Panc1 (cell line): ENCODE results near the gene SH2D5. TPM values are rescaled to one million over a fixed set of nuclear protein-coding genes. Genes with fewer than 3 reads are reported as not detected.

ENCODE experiments used
- ATAC-seq: fragments of 200-7000 bp; cut with Tn5 transposase; 2 replicates; pipeline ENCODE4 v1.9.1; 2020; ENCODE audit warnings: mild to moderate bottlenecking, moderate library complexity
- BruUV-seq: library from RNA; stranded (reverse); fragments of 400-500 nt; replicated peaks from 2 replicates; lab custom pipeline; 2021; lab: Mats Ljungman, UMichigan
- CTCF ChIA-PET: fragments of 300-600 bp; sonication (Branson Sonifier 250); formaldehyde crosslinking; loops from one replicate; lab custom pipeline; 2022; ENCODE audit warnings: antibody characterized with exemption; lab: Charles Lee
- POLR2A ChIA-PET: fragments of 300-600 bp; sonication (Branson Sonifier 250); formaldehyde crosslinking; loops from one replicate; lab custom pipeline; 2022; ENCODE audit warnings: antibody characterized with exemption; lab: Charles Lee
- DNase-seq: peaks from one replicate; pipeline ENCODE4 v3.0.0-alpha.2; 2010; ENCODE audit warnings: low read depth, low spot score
- H3K27ac ChIP-seq: 2 replicates; pipeline ENCODE4 v1.5.1; 2011; ENCODE audit warnings: mild to moderate bottlenecking, low read length, inconsistent platforms
- H3K27me3 ChIP-seq: fragments of 200-500 bp; sonication (Bioruptor generic); 2 replicates; pipeline ENCODE4 v1.6.0; 2014; ENCODE audit warnings: low read length, inconsistent platforms; ENCODE audit not compliant: control insufficient read depth, insufficient read depth
- H3K36me3 ChIP-seq: fragments of 200-500 bp; sonication (Bioruptor generic); 2 replicates; pipeline ENCODE4 v1.5.1; 2014; ENCODE audit warnings: inconsistent platforms, mild to moderate bottlenecking, low read length, moderate library complexity; ENCODE audit not compliant: control insufficient read depth, insufficient read depth
- H3K4me1 ChIP-seq: 2 replicates; pipeline ENCODE4 v1.5.1; 2011; ENCODE audit warnings: inconsistent platforms, mild to moderate bottlenecking, low read length, moderate library complexity; ENCODE audit not compliant: control insufficient read depth, insufficient read depth
- H3K4me3 ChIP-seq, 2 experiments: 2 replicates each; pipeline ENCODE4 v1.5.1; 2011 to 2012; ENCODE audit warnings: low read depth in 2 of 2, low read length in 2 of 2, mild to moderate bottlenecking in 2 of 2, inconsistent platforms in 1 of 2, moderate library complexity in 1 of 2
- H3K9me3 ChIP-seq: fragments of 200-500 bp; sonication (Bioruptor generic); 2 replicates; pipeline ENCODE4 v1.5.1; 2014; ENCODE audit warnings: low read depth, mild to moderate bottlenecking, inconsistent platforms, low read length, moderate library complexity; ENCODE audit not compliant: control insufficient read depth, insufficient read depth
- CTCF ChIP-seq: fragments of 450-650 bp; IDR thresholded peaks from 2 replicates; pipeline ENCODE4 v1.5.1; 2017; ENCODE audit warnings: mild to moderate bottlenecking
- POLR2AphosphoS5 ChIP-seq: IDR thresholded peaks from 2 replicates; pipeline ENCODE4 v1.6.1; 2012; ENCODE audit warnings: mild to moderate bottlenecking, low read depth, low read length, moderate library complexity
- SIN3A ChIP-seq: IDR thresholded peaks from 2 replicates; pipeline ENCODE4 v1.6.1; 2012; ENCODE audit warnings: low read depth, mild to moderate bottlenecking, low read length, moderate library complexity, borderline replicate concordance; ENCODE audit not compliant: insufficient read depth
- TCF7L2 ChIP-seq: IDR thresholded peaks from 2 replicates; pipeline ENCODE4 v1.6.1; 2011; ENCODE audit warnings: mild to moderate bottlenecking, low read depth, low read length, inconsistent platforms
- in situ Hi-C: cut with HindIII; loops from 2 replicates; pipeline ENCODE4 v1.10.0; 2016; ENCODE audit warnings: low sequenced_read_pairs, low pct_unique_long_range_greater_than_20kb
- intact Hi-C: fragments of 100-400 bp; cut with micrococcal nuclease; formaldehyde crosslinking; loops from one replicate; pipeline ENCODE4 v1.10.0; 2022; ENCODE audit not compliant: unreplicated experiment
- total RNA-seq: library from RNA; stranded (reverse); gene quantifications from one replicate; pipeline ENCODE4 v1.2.1, GENCODE V29; 2021; ENCODE audit not compliant: unreplicated experiment
- TF ChIP-seq, protein P1 (sequence below), 2 experiments: IDR thresholded peaks; 2 replicates each; pipeline ENCODE4 v1.6.1; 2011 to 2012; ENCODE audit warnings: low read depth in 2 of 2, control low read depth in 1 of 2, low read length in 1 of 2, mild to moderate bottlenecking in 1 of 2, moderate library complexity in 1 of 2; ENCODE audit not compliant: insufficient read depth in 1 of 2

Gene SH2D5
- total RNA-seq, 1 experiment from 2014 or later, result 23.3 TPM

DNA sequence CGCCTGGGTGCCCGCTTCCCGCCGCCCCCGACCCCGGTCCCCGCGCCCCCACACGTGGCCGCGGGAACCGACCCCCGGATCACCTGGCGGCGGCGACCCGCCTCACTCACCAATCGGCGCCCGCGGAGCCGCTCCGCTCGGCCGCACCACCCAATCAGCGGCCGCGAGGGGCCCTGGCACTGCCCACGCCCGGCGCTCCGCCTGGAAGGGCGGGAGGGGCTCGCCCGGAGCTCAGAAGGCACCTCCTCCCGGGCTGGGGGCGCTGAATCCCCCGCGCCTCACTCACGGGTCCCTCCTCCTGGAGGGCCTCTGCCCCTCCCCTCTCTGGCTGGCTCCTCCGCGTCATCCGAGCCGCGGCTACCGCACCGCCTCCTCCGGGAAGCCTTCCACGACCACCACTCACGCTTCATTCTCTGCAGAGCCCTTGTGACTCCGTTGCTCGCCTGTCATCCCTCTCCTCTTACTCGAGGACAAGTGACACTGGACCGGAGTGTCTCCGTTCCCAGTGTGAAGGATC lies 374 bp downstream of the SH2D5 start:
- CTCF ChIA-PET, result interaction anchor here (1.0 kb wide), 1 partner anchor 35 kb away, joined by 5 read pairs; no protein-coding TSS in a partner anchor
- Histone ChIP-seq H3K4me3 (peak overlapping the region; percentile 59 to 82), H3K36me3 (no peaks in the 10 kb centered on the region), H3K27me3 (no peaks in the 10 kb centered on the region), H3K4me1 (peaks cover 28% of the 10 kb centered on the region), H3K27ac (peak overlapping the region; percentile 85), H3K9me3 (no peaks in the 10 kb centered on the region)
- BruUV-seq, result no TSS peak
- ATAC-seq (peak; percentile 86), DNase-seq (peak; percentile 67)
- TF ChIP-seq CTCF (no peak), TCF7L2 (no peak), SIN3A (0 out of 2 replicates have a peak, but pooled peaks have one; percentile 24), POLR2AphosphoS5 (no peak; the same call in 1 of the 2 replicates)
- POLR2A ChIA-PET, result interaction anchor here (0.7 kb wide), 1 partner anchor 52 kb away, joined by 3 read pairs; no protein-coding TSS in a partner anchor
- in situ Hi-C loops, result no loop called here
- intact Hi-C loops, result no loop called here

DNA sequence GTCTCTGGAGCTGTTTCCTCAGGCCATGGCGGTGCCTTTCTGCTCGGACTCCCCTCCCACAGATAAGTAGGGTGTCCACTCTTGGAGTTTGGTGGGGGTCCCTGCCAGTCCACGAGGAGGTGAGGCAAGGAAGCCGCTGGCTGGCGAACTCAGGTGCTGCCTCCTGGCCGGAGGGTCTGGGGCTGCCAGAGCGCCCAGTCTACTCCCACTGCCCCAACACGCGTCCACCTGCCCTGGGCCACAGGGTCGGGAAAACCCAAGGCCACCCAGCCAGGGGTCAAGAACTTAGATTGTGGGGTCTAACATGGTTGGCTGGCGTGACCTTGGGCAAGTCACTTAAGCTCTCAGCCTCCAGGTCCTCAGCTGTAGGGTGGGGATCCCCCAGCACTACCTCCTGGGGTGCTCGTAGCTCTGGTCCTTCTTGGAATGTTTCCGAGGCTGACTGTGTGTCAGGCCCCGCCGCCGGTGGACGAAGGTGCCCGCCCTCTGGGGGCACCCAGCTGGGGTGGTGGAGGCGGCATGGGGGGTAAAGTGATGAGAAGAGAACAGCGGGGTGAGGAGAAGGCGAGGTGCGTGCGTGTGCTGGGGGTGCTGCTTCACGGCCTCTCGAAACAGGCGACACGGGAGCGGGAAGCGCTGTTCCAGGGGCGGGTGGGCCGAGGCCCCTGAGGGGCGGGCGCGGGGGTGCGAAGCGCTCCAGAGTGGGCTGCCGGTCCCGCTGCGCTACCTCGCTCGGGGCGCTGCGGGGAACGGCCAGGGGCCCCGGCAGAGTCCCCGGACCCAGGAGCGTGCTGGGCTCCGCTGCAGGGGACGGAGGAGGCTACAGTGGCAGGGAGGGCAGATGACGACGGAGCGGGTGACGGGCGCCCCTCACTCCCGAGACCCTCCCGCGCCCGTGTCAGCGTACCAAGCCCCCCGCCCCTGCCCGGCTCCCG lies 1.2 kb downstream of the SH2D5 start:
- ChIA-PET CTCF (interaction anchor here (1.0 kb wide), 2 partner anchors 35 kb away, joined by 3 to 5 read pairs; no protein-coding TSS in a partner anchor), POLR2A (interaction anchor here (0.7 kb wide), 1 partner anchor 52 kb away, joined by 3 read pairs; no protein-coding TSS in a partner anchor)
- H3K4me1 ChIP-seq, result peaks cover 28% of the 10 kb centered on the region
- intact Hi-C loops, result no loop called here
- TF ChIP-seq, protein P1, sequence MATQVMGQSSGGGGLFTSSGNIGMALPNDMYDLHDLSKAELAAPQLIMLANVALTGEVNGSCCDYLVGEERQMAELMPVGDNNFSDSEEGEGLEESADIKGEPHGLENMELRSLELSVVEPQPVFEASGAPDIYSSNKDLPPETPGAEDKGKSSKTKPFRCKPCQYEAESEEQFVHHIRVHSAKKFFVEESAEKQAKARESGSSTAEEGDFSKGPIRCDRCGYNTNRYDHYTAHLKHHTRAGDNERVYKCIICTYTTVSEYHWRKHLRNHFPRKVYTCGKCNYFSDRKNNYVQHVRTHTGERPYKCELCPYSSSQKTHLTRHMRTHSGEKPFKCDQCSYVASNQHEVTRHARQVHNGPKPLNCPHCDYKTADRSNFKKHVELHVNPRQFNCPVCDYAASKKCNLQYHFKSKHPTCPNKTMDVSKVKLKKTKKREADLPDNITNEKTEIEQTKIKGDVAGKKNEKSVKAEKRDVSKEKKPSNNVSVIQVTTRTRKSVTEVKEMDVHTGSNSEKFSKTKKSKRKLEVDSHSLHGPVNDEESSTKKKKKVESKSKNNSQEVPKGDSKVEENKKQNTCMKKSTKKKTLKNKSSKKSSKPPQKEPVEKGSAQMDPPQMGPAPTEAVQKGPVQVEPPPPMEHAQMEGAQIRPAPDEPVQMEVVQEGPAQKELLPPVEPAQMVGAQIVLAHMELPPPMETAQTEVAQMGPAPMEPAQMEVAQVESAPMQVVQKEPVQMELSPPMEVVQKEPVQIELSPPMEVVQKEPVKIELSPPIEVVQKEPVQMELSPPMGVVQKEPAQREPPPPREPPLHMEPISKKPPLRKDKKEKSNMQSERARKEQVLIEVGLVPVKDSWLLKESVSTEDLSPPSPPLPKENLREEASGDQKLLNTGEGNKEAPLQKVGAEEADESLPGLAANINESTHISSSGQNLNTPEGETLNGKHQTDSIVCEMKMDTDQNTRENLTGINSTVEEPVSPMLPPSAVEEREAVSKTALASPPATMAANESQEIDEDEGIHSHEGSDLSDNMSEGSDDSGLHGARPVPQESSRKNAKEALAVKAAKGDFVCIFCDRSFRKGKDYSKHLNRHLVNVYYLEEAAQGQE (IDR thresholded peaks at IDR 0.05; ENCODE audit: insufficient read depth in 1 of 2, low read depth in 2 of 2, low read length in 1 of 2), result no peak
- TF ChIP-seq TCF7L2 (no peak), SIN3A (no peak), POLR2AphosphoS5 (no peak), CTCF (no peak)
- no peaks in the 10 kb centered on the region for H3K9me3 ChIP-seq
- H3K27ac ChIP-seq, result peak overlapping the region; percentile 79
- DNase-seq, result no peak
- H3K27me3 ChIP-seq, result no peaks in the 10 kb centered on the region
- peak overlapping the region; percentile 59 to 64 for H3K4me3 ChIP-seq
- no peaks in the 10 kb centered on the region for H3K36me3 ChIP-seq
- in situ Hi-C loops, result no loop called here
- ATAC-seq, result peak; percentile 3; the same call in 1 of the 2 replicates
- no TSS peak for BruUV-seq
